Activated T-cell treated with anti-CD3 and anti-CD28 coated beads for 48 hours (primary cell): Measurements from ENCODE around the gene XCL2.

Experiments used
- DNase-seq: peaks from one replicate; pipeline ENCODE4 v3.0.0-alpha.2; 2020; ENCODE audit warnings: low read depth

XCL2 gene

GRCh38 chr1:168513656-168514404 lies 30.0 kb downstream of the XCL2 start:
- DNase-seq: no peak

GRCh38 chr1:168512864-168513595 lies 30.8 kb downstream of the XCL2 start:
- DNase-seq: no peak

GRCh38 chr1:168509875-168510791 lies 33.7 kb downstream of the XCL2 start:
- DNase-seq: no peak

- DNase-seq: no peak
Measured at GRCh38 chr1:168509210-168509609, 34.6 kb downstream of the XCL2 start.

GRCh38 chr1:168507828-168508227 lies 36.0 kb downstream of the XCL2 start:
- no peak for DNase-seq

- DNase-seq: no peak
Measured at GRCh38 chr1:168507231-168507630, 36.6 kb downstream of the XCL2 start.

GRCh38 chr1:168506204-168506819 lies 37.5 kb downstream of the XCL2 start:
- DNase-seq: no peak

- DNase-seq: no peak
Measured at GRCh38 chr1:168505006-168505405, 38.8 kb downstream of the XCL2 start.

GRCh38 chr1:168504064-168504837 lies 39.5 kb downstream of the XCL2 start:
- DNase-seq: no peak

- DNase-seq: no peak
Measured at GRCh38 chr1:168499688-168500049, 44.1 kb downstream of the XCL2 start.

- DNase-seq: no peak
Measured at GRCh38 chr1:168498956-168499687, 44.7 kb downstream of the XCL2 start.

GRCh38 chr1:168498159-168498631 lies 45.6 kb downstream of the XCL2 start:
- no peak for DNase-seq

GRCh38 chr1:168497376-168497950 lies 46.3 kb downstream of the XCL2 start:
- no peak for DNase-seq

- no peak for DNase-seq
Measured at GRCh38 chr1:168491527-168492164, 52.2 kb downstream of the XCL2 start.
